Colon (tissue), 2 donors: ENCODE results near the gene DNAH9.

Experiments
- FAIRE-seq: peaks from 2 replicates; lab custom pipeline; 2012; peaks lifted over from hg19 to GRCh38; lab: Jason Lieb, UNC
- donor health status: control.
- donor health status: control.

Gene DNAH9

DNA sequence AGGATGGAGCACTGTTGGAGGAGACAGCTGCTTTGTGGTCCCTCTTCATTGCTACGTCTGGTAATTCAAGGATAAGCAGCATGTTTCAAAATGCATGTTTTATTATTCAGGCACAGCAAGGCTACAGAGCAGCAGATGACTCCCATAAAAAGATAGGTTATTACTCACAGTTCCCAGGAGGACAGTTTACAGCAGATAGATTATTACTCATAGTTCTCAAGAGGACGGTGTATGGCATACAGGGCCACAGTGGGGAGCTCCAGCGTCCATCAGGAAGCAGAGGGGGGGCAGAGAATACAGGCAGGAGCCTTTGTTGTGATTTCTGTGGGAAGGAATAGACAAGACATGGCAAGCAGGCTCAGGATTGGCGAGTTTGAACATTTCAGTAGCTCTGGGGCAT, 72.9 kb downstream of the DNAH9 start:
- FAIRE-seq, result no peak

DNA sequence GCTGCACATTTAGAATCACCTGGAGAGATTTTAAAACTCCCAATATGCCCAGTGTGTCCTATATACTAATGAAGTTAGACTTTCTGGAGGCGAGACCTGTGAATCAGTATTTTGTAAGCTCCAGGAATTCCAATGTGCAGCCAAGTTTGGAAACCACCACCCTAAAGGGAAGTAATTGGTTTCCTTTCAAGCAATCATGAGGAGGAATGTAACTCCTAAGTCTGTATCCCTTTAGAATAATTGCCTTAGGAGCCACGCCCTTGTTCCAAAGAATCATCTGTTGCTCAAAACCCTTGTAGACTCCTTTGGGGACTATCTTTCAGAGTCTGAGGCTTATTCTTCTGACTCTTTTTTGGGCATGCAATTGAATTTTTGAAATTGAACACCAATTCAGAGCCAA, 84.4 kb downstream of the DNAH9 start:
- FAIRE-seq, result no peak

DNA sequence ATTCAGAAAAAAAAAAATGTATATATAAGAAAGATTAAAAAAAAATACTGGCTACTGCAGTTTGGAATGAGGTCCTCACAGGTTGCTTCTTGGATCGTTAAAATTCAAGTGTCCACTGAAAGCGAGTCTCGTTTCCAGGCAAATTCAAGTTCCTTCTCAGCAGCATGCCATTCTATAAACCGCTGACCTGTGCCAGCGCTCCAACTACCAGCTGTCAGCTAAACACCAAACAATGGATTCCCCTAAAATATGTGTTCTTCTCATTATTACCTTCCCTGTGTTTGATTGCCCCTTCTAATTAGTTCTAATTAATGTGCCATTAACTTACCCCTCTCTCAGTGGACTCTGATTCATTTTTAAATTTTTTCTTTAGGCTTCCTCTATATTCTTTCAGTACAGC, 92.4 kb downstream of the DNAH9 start:
- no peak for FAIRE-seq

- FAIRE-seq, result no peak
Measured at GRCh38 chr17:11692688-11693087, 94.4 kb downstream of the DNAH9 start.

DNA sequence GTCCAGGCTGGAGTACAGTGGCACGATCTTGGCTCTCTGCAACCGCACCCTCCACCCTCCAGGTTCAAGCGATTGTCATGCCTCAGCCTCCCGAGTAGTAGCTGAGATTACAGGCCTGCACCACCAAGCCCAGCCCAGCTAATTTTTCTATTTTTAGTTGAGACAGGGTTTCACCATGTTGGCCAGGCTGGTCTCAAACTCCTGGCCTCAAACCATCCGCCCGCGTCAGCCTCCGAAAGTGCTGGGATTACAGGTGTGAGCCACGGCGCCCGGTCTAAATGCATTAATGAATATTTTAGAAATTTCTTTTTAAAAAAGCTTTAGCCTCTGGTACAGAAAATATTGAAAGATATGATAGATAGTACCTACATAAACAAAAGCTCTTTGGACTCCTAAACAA, 95.0 kb downstream of the DNAH9 start:
- no peak for FAIRE-seq

DNA sequence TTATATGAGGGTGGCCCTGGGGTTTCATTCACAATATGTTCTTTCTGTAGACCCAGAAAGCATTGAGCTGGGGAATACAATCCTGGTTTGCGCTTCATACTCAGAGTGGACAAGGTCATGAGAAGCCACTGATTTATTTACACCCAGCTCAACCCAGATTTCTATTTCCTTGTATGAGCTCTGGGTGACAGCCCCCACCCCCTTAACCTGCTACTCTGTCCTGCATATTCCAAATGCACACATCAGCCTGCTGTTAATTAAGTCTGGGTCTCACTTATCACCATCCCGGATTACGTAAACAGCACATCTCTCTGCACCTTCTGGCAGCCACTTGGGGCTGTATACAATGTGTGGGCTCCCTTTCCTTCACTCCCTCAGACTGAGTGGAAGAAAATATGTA, 102.4 kb downstream of the DNAH9 start:
- FAIRE-seq, result no peak

DNA sequence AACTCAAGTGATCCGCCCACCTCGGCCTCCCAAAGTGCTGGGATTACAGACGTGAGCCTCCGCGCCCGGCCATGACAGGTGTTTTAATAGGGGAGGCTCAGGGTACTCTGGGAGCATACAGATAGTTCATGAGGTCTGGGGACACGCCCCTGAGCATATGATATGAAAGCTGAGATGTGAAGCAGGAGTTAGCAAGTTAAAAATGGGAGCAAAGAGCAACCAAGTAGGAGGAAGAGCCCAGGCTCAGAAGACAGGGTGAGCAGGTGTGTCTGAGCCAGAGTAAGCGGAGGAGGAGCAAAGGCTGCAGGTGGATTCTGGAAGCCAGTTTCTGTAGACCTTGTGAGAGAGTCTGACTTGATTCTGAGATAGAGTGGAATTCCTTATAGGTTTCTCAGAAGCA, 103.6 kb downstream of the DNAH9 start:
- FAIRE-seq, result no peak

DNA sequence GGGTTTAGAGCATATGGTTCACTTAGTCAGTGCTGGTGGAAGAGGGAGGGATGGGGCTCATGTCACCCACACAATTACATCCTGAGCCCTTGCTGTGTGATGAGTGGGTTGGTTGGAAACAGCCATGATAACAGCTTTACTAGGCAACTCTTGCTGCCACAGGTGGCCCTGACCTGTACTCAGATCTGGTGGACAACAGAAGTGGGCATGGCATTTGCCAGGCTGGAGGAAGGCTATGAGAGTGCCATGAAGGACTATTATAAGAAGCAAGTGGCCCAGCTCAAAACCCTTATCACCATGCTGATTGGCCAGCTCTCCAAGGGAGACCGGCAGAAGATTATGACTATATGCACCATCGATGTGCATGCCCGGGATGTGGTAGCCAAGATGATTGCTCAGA, 105.8 kb downstream of the DNAH9 start:
- no peak for FAIRE-seq

GRCh38 chr17:11705111-11705510, 106.8 kb downstream of the DNAH9 start:
- peak; percentile 10 for FAIRE-seq

DNA sequence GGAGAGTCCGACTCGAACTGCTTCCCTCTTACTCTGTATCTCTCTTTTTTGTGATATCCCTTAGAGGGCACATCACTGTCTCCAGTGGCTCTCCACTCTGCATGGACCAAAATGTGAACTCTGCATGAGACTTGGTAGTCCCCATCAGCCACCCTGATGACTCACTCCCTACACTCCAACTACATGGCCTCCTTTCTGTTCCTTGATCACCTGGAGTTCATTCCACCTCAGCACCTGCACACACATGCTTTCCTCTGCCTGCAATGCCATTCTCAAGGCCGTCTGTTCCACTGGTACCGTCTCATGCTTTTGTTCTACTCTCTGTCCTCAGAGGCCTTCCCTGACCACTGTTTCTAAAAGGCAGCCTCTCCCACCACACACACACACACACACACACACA, 109.3 kb downstream of the DNAH9 start:
- FAIRE-seq, result no peak

DNA sequence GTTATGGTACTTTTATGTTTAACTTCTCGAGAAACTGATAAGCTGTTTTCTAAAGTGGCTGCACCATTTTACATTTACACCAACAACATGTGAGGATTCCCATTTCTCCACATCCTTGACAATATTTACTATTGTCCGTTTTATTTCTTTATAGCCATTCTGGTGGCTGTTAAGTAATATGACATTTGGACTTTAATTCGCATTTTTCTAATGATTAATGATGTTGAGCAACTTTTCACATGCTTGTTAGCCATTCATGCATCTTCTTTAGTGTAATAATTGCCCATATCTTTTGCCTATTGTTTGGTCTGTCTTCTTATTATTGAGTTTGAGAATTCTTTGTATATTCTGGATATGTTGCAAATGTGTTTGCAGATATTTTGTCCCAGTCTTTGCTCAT, 114.2 kb downstream of the DNAH9 start:
- no peak for FAIRE-seq

GRCh38 chr17:11719203-11719602, 120.9 kb downstream of the DNAH9 start:
- FAIRE-seq, result no peak

DNA sequence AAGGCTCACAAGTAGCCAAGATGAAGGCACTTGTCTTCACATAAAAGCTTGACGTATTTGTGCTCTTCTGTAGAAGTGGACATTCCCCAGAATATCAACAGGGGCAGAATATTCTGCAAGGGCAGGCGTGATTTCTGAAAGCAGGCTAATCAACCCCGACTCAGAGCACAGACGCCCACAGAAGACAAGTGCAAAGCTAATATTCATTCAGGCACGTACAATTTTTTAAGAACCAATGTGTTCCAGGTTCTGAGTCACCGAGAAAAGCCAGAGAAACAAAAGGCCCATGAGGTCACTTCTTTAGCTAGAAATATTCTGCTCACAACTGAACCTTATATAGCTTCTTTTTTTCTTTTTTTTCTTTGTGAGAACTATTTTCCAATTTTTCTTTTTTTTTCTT, 121.6 kb downstream of the DNAH9 start:
- FAIRE-seq, result no peak

DNA sequence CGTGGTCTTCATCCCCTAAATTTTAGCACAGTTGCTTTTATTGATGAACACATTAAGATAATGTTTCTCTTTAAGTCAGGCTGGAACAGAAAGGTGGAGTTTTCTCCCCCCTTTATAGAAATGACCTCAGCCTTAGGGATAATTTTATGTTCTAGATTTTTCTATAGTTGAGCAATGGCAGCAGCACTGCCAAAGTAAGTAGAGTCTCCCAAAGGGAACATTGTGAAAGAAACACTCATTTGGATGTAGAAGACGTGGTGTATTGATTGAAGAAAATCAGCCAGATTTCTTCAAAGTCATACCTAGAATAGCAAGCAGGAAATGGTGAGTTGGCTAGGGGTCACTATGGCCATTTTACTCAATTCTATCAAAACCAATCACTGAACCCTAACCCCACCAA, 122.5 kb downstream of the DNAH9 start:
- no peak for FAIRE-seq

- no peak for FAIRE-seq
Measured at GRCh38 chr17:11730747-11731146, 132.5 kb downstream of the DNAH9 start.

- no peak for FAIRE-seq
Measured at GRCh38 chr17:11736613-11737312, 138.5 kb downstream of the DNAH9 start.

DNA sequence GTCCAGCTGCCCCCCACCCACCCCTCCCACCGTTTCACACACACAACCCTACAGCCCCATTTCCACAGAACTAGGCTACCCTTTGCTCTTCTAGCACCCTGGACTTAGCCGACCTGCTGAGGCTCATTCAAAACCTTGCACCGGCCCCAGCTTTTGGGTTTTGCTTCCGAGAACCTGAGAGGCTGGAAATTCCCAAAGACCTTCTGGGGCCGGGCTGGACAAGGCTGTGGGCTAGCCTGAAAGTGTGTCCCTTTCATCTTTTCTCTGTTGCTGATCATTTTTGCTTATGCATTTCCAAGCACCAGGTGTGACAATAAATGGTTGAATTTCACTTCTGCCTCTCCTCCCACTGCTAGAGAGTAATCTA, 139.0 kb downstream of the DNAH9 start:
- no peak for FAIRE-seq

DNA sequence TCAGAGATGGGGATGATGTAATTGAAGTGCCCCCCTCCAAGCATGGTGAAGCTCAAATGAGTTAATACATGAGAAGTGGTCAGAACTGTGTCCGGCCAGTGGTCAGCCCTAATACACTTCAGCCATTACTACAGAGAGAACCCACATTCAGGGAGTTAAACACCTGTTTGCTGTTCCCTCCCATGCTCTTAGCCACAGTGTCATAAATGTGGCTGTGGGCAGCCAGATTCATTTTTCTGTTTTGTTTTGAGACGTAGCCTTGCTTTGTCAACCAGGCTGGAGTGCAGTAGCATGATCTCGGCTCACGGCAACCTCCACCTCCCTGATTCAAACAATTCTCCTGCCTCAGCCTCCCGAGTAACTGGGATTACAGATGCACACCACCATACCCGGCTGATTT, 139.9 kb downstream of the DNAH9 start:
- no peak for FAIRE-seq

DNA sequence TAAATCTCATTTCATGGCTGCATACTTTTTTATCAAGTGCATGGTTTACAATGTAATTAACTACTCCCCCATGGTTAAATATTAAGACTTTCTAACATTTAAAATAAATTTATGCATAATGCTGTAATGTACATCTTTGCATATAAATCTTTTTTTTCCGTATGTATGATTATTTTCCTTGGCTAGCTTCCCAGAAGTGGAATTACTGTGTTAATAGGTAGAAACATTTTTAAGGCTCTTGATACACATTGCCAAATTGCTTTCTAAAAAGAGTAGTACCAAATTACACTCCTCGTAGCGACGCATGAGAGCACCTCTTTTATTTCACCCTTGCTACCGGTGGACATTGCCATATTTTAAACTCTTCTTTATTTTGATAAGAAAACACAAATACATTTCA, 141.1 kb downstream of the DNAH9 start:
- no peak for FAIRE-seq

DNA sequence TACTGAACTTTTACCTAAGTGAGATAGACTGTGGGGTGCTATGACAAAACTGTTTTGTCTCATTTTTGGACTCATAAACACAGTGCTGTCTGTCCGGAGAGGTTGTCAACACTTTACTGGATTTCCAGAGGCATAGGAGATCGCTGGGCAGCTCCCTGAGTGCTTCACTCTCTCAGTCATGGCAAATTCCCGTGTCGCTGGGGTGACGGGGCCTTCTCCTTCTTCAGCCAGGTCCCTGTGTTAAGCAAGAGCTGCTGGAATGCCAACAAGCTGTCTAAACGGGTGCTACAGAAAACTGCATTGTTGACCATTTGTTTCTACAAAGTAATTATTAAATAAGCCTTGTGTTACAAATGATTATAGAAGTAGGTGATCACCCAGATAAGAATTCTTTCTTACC, 141.6 kb downstream of the DNAH9 start:
- FAIRE-seq, result no peak

GRCh38 chr17:11742886-11743285, 144.6 kb downstream of the DNAH9 start:
- FAIRE-seq, result no peak

GRCh38 chr17:11744696-11745095, 146.4 kb downstream of the DNAH9 start:
- no peak for FAIRE-seq

GRCh38 chr17:11747441-11747840, 149.2 kb downstream of the DNAH9 start:
- FAIRE-seq, result no peak

- no peak for FAIRE-seq
Measured at GRCh38 chr17:11757815-11758214, 159.5 kb downstream of the DNAH9 start.

DNA sequence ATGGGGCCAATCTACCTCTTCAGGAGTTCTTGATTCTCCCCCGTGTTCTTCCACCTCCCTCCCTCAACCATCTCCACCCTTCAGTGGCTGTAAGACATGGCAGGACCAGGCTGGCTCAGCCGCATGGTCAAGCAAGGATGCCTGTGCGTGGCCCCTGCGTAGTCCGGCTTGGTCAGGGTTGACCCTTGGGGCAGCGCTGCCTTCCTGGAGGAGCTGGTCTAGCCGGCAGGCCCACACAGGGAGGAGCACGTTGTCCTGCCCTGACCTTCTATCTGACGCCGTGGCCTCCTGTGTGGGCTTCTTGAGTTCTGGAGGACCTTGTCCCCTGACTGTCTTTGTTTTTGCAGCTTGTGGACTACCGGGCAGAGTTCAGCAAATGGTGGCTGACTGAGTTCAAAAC, 169.8 kb downstream of the DNAH9 start:
- FAIRE-seq, result no peak
